GM21576 (cell line): ENCODE data around the gene MC3R.

Experiments
- ATAC-seq: cut with Tn5 transposase; IDR thresholded peaks from one replicate; pipeline ENCODE4 v1.9.1; 2021; ENCODE audit warnings: mild to moderate bottlenecking, moderate library complexity; ENCODE audit not compliant: unreplicated experiment

The MC3R gene

DNA sequence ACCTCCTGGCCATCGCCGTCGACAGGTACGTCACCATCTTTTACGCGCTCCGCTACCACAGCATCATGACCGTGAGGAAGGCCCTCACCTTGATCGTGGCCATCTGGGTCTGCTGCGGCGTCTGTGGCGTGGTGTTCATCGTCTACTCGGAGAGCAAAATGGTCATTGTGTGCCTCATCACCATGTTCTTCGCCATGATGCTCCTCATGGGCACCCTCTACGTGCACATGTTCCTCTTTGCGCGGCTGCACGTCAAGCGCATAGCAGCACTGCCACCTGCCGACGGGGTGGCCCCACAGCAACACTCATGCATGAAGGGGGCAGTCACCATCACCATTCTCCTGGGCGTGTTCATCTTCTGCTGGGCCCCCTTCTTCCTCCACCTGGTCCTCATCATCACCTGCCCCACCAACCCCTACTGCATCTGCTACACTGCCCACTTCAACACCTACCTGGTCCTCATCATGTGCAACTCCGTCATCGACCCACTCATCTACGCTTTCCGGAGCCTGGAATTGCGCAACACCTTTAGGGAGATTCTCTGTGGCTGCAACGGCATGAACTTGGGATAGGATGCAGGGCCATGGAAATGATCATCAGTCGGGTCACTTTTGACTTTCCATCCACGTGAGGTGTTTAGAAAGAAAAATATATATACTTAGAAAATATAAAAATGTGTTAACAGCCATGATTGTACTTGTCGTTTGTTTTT lies 868 bp downstream of the MC3R start:
- no peak for ATAC-seq

DNA sequence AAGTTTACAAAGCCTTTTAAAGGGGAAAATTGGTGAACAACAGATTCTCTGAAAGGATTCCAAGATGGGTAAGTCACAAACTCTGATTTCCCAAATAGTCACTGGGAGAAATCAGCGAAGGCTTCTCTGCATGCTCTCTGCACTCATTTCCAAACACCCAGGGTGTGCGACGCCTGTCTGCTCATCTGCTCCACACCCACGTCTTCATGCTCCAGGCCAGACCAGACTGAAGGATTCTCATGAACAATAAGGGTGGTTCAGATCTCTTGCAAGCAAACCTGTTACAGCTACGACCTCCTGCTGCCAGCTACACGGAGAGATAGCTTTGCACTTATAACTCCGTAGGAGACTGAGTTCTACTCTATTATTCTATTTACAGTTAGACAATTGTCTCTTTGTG lies 1.4 kb downstream of the MC3R start:
- ATAC-seq = no peak

DNA sequence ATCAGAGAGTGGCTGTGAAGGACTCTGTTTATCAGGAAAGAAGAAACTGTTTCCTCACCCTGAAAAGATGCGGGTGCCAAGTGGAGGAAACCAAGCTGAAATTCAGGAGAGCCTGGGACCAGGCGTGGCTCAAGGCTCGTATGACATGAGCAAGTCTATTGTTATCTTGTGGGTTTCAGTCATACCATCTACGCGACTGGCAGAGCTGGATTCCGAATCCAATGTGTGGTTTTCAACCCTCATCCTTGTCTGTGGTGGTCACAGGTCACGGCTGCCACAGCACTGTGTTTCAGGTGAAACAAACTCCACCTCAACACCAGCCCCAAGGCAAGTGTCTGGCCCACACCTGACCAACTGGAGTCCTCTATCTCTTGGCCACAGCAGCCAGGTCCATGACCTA lies 9.1 kb downstream of the MC3R start:
- ATAC-seq = no peak

DNA sequence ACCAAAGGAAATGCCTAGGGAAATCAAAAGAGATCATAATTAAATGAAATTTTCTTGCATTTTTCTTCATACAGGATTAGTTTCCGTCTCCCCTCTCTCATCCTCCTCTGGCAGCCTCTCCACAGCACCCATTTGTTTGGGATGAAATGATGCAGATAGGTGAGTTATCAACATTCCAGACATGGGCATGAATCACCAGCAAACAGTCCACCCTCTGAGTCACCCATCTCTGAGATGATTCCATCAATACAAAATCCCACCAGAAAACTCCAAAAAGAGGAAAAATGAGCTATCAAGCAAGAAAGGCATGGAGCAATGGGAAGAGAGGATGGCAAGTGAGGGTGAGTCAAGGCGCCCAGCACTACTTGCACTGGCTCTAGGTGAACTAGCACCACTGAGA lies 11.4 kb downstream of the MC3R start:
- ATAC-seq = no peak

DNA sequence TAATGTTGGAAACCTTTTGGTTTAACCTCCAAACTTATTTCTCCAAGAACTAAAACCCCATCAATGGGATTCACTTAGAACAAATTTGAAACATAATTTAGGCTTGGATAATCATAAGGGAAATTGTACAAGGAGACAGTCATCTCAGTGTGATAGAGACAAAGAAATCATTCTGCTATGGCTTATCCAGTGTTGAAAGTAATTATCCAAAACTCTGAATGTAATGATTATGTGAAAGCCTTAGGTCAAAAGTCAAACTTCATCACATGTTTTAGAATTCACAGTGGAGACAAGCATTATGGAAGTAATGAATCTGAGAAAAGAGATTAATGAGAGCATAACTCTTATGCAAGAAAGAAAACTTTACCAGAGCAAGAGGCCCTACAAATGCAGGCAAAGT lies 20.0 kb downstream of the MC3R start:
- no peak for ATAC-seq

DNA sequence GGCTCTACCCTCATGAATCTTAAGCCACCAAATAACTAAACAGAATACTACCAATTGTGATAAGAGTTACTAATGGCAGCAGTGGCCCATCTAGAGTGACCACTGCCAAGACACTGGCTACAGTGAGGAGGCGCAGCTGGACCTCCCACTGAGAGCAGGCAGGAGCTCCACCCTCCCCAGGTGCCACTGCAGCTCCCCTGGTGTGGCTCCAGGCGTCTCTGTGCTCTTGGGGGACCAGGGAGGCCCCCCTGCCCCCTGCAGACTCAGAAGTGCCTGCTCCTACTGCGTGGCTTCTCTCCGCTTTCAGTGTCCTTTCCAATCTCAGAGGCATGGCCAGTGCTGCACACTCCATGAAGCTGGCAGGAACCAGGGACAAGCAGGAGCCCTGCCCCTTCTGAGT lies 23.4 kb downstream of the MC3R start:
- ATAC-seq = no peak

DNA sequence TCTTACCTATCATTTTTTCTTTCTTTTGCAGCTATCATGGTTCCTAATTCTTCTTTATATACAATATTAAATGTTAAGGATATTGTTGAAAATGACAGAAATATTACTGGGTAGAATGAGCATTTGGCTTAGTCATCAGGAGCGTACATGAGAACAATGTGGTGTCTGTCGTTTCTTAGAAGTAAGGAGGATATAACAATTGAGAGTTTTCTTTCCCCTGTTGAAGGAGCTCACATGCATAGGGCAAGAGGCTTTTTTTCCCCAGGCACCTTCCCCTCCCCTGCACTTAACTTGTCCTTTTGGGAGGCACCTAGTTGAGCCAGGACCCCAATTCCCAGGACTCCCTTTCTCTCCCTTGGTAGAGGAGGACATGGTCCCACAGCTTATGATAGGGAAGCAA lies 25.0 kb downstream of the MC3R start:
- ATAC-seq = no peak

DNA sequence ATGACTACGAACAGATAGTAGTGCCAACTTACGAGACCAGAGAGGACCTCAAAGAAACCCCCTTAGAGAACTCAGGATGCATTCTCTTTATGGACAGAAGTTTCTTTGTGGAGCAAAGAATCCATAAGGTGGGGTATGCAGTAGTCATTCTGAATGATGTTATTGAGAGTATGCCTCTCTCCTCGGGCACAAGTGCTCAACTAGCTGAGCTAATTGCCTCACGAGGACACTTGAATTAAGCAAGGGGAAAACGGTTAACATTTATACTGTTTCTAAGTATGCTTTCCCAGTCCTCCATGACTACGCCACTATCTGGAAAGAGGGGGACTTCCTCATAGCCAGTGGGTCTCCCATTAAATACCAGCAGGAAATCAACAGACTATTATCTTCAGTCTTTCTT lies 25.6 kb downstream of the MC3R start:
- ATAC-seq = no peak

DNA sequence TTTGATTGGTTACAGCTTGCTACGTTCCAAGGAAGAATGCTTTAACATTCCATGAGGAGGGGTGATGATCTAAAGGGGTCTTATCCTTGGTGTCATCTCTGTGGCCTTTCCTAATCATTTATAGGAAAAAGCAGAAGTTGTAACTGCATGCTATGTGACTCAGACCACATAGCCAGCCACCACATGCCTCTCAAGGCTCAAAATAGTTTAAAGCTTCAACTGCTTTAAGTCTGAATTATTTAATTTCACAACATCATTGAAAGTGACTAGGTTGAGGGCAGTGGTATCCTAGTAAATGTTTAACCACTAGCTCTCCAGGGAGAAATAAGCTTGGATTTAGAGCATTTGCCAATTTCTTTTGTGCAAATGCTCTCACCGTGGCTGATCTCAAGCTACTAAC lies 29.7 kb downstream of the MC3R start:
- ATAC-seq = no peak

DNA sequence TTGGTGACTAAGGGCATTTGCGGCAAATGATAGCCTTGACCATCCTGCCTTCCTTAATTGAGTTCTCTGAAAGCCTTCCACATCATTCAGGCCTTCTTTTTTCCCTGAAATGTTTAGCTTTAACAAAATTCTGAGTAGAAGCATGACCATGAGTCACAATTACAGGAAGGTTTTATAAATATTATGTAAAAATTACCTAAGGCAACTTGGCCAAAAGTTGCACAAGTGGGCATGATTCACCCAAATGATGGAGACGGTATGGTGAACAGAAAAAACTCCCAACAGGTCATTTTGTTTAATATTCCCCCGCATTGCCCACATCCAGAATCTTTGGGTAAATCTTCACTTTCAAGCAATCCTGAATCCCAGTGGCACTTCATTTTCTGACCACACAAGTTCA lies 37.0 kb downstream of the MC3R start:
- ATAC-seq = no peak

DNA sequence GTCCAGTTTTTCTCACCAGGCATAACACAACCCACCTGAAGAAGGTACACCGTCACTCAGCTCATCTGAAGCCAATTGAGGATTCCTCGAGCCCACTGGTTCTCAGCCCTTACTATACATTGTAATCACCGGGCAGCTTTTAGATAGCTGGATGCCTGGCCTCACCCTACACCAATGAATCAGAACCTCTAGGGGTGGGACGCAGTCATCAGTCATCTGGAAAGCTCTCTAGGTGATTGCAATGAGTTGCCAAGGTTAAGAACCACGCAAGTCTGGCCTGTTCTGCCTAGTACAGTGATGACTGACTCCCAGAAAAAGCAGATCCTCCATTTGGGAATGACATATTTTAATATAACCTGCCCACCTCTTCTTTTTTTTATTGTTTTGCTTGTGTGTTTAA lies 41.1 kb downstream of the MC3R start:
- ATAC-seq = no peak

DNA sequence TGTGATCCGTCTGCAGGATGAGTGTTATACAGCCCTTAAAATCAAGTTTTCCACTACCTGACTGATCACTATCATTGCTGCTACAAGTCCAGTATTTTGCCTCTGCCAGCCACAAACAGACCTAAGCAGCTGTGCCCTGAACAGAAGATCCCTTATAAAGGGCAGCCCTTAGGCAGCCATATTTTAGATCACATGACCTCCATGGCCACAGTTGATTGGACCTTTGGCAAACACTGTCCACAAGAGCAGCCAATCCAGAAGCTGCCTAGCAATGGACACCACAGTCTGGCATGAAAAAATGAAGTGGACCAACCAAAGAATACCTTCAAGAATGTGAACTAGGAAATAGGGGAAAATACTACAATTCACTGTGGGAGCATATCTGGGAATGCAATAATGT lies 50.8 kb downstream of the MC3R start:
- ATAC-seq = no peak
